Measurements from ENCODE around the gene DDX1. TPM values are rescaled to one million over a fixed set of nuclear protein-coding genes. Genes with fewer than 3 reads are reported as not detected.

Gene DDX1
- total RNA-seq, 1 donor from 2014 or later, result 89.9 TPM

DNA sequence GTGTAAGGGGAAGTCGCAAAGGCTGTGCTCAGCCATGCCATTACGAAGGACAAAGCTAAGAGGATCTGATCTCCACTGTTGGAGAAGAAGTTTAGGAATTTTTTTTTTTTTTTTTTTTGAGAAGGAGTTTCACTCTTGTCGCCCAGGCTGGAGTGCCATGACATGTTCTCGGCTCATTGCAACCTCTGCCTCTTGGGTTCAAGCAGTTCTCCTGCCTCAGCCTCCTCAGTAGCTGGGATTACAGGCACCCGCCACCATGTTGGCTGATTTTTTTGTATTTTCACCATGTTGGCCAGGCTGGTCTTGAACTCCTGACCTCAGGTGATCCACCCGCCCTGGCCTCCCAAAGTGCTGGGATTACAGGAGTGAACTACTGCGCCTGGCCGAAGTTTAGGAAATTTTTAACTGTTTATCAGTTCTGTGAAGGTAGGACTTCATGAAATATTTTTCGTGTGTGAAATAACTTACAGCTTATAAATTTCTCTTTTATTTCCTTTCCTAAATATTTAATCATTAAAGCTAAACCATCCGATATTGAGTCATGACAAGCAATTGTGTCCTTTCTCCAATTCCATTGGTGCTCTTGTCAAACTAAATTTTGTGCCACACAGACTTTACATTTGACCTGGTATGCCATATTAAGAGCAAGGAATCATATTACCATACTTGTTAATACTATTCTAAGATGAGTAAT, 22.2 kb downstream of the DDX1 start:
- no peak overlapping the region for H3K4me3 Mint-ChIP-seq (ENCODE audit: unreplicated experiment)
- TF ChIP-seq, protein P1, sequence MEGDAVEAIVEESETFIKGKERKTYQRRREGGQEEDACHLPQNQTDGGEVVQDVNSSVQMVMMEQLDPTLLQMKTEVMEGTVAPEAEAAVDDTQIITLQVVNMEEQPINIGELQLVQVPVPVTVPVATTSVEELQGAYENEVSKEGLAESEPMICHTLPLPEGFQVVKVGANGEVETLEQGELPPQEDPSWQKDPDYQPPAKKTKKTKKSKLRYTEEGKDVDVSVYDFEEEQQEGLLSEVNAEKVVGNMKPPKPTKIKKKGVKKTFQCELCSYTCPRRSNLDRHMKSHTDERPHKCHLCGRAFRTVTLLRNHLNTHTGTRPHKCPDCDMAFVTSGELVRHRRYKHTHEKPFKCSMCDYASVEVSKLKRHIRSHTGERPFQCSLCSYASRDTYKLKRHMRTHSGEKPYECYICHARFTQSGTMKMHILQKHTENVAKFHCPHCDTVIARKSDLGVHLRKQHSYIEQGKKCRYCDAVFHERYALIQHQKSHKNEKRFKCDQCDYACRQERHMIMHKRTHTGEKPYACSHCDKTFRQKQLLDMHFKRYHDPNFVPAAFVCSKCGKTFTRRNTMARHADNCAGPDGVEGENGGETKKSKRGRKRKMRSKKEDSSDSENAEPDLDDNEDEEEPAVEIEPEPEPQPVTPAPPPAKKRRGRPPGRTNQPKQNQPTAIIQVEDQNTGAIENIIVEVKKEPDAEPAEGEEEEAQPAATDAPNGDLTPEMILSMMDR (IDR thresholded peaks at IDR 0.05), result no peak

DNA sequence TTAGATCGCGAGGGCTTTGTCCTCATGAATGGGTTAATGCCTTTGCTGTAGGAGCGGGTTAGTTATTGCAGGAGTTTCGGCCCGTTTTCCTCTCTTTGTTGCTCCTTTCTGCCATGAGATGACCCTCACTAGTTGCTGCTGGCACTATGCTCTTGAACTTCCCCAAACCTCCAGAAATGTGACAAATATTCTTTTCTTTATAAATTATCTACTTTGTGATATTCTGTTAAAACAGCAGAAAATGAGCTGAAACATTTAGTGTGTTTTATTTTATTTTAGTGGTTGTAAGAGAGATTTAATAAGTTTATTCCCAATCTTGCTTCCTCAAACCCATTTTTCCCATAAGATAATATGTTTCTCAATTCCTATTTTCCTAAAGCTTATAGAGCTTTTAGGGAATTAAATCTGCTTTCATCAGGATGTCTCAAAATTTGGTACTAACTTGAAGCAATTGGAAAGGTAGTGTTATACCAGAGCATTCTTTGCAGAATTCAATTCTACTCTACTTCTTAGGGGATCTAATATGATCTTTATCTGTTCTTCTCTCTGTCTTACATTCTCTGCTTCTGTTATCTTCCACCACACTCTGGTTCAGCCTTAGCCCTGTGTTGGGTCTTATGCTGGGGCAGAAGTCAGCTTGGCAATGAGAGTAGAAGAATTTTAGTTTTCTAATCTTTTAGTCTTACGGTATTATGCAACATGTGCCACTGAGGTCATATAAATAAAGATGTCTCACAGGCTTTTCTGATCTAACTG, 23.1 kb downstream of the DDX1 start:
- Mint-ChIP-seq H3K4me3 (ENCODE audit: unreplicated experiment) (no peak overlapping the region), H3K27ac (ENCODE audit: unreplicated experiment) (no peak overlapping the region), H3K9me3 (ENCODE audit: low read depth) (no peaks in the 10 kb centered on the region), H3K27me3 (ENCODE audit: low read depth) (no peaks in the 10 kb centered on the region), H3K4me1 (ENCODE audit: low read depth) (no peaks in the 10 kb centered on the region), H3K36me3 (ENCODE audit: low read depth) (peaks cover 17% of the 10 kb centered on the region)
- no peak for DNase-seq (ENCODE audit: low spot score)
- TF ChIP-seq, protein P1 (IDR thresholded peaks at IDR 0.05), result no peak

More for the DNA sequence above, 22.2 kb downstream of the DDX1 start:
- Mint-ChIP-seq H3K36me3 (ENCODE audit: low read depth) (peaks cover 17% of the 10 kb centered on the region), H3K9me3 (ENCODE audit: low read depth) (no peaks in the 10 kb centered on the region), H3K4me1 (ENCODE audit: low read depth) (no peaks in the 10 kb centered on the region), H3K27ac (ENCODE audit: unreplicated experiment) (no peak overlapping the region), H3K27me3 (ENCODE audit: low read depth) (no peaks in the 10 kb centered on the region)
- no peak for DNase-seq (ENCODE audit: low spot score)

DNA sequence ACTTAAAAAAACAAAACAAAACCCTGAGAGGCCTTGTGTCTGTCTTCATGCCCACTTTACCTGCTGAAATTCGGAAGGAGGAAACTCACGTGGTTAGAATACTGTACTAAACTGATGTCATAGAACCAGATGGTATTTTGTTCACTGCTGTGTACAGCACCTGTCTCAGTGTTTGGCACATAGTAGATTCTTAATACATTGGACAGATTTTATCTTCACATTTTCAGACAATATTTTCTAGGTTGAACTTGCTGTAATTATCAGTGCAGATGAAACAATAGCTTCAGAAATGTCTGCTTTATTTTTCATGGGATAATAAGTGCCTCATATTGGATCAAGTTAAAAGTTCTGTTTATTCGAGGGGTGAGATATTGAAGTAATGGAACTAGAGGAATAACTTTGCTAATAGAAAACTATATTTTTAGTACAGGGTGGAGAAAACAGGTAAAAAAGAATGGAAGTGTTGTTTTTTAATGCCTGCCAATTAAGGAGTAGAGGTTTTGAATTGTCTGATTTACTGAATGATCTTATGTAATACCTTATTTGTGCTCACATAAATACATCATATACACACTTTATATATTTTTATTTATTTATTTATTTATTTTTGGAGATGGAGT, 23.7 kb downstream of the DDX1 start:
- no peak overlapping the region for H3K27ac Mint-ChIP-seq (ENCODE audit: unreplicated experiment)
- H3K9me3 Mint-ChIP-seq (ENCODE audit: low read depth), result no peaks in the 10 kb centered on the region
- DNase-seq (ENCODE audit: low spot score), result no peak
- TF ChIP-seq, protein P1 (IDR thresholded peaks at IDR 0.05), result no peak
- no peak overlapping the region for H3K4me3 Mint-ChIP-seq (ENCODE audit: unreplicated experiment)
- peaks cover 15% of the 10 kb centered on the region for H3K36me3 Mint-ChIP-seq (ENCODE audit: low read depth)
- H3K27me3 Mint-ChIP-seq (ENCODE audit: low read depth), result no peaks in the 10 kb centered on the region
- no peaks in the 10 kb centered on the region for H3K4me1 Mint-ChIP-seq (ENCODE audit: low read depth)

DNA sequence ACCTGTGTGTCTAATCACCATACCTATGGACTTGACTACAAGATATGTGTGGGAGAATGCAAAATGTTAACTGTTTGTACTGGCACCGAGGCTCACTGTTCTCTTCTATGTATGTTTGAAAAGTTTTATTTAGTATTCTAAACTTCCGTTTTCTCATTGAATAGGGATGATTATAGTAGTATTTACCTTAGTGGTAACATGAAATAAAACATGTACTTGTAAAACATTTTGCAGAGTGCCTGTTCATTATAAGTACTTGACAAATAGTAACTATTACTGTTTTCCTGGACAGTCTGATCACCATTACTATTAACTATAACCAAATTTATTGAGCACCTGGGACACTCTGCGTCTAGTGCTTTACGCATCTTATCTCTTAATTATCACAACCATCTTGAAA, 24.8 kb downstream of the DDX1 start:
- H3K36me3 Mint-ChIP-seq (ENCODE audit: low read depth), result peaks cover 18% of the 10 kb centered on the region
- no peaks in the 10 kb centered on the region for H3K27me3 Mint-ChIP-seq (ENCODE audit: low read depth)
- DNase-seq (ENCODE audit: low spot score), result no peak
- H3K4me1 Mint-ChIP-seq (ENCODE audit: low read depth), result no peaks in the 10 kb centered on the region
- TF ChIP-seq, protein P1 (IDR thresholded peaks at IDR 0.05), result no peak
- H3K9me3 Mint-ChIP-seq (ENCODE audit: low read depth), result no peaks in the 10 kb centered on the region
- H3K4me3 Mint-ChIP-seq (ENCODE audit: unreplicated experiment), result no peak overlapping the region
- no peak overlapping the region for H3K27ac Mint-ChIP-seq (ENCODE audit: unreplicated experiment)

Measured in chondrocyte (in vitro differentiated cells).